Gastroesophageal sphincter (tissue), 3 donors: ENCODE data around the gene CACNA1E.

ENCODE experiments used
- CTCF ChIP-seq, 4 experiments: fragments of 200-600 bp in 2 of 4; fragments of 450-650 bp in 2 of 4; sonication (generic) in 1 of 4; IDR thresholded peaks; one replicate each; pipeline ENCODE4 v1.5.1; 2017 to 2019; ENCODE audit warnings: antibody characterized with exemption in 4 of 4, mild to moderate bottlenecking in 2 of 4, moderate library complexity in 2 of 4
- POLR2A ChIP-seq, 2 donors: fragments of 450-650 bp; IDR thresholded peaks; one replicate each; pipeline ENCODE4 v1.6.1; 2017; ENCODE audit warnings: antibody characterized with exemption in 2 of 2, mild to moderate bottlenecking in 2 of 2, moderate library complexity in 1 of 2
- POLR2AphosphoS5 ChIP-seq: sonication (generic); formaldehyde crosslinking; IDR thresholded peaks from one replicate; pipeline ENCODE4 v1.6.1; 2017; ENCODE audit warnings: antibody characterized with exemption

- TF ChIP-seq CTCF (IDR thresholded peaks at IDR 0.05) (no peak), POLR2A (IDR thresholded peaks at IDR 0.05) (no peak), POLR2AphosphoS5 (no peak)
Measured at GRCh38 chr1:181577475-181577874, 94.2 kb downstream of the CACNA1E start.
